GM21381 (cell line): Measurements from ENCODE around the gene PSMB8.
A peak's percentile ranks its signal among the peaks of the same experiment; 100 is the strongest.
"Not testable (repeated sequence)": the region's sequence is repeated elsewhere in the genome, so short reads cannot be mapped to it uniquely, and the experiment has no call there.

Experiments used
- ATAC-seq: cut with Tn5 transposase; IDR thresholded peaks from one replicate; pipeline ENCODE4 v1.9.1; 2021; ENCODE audit warnings: mild to moderate bottlenecking, moderate library complexity; ENCODE audit not compliant: unreplicated experiment

PSMB8 gene

GRCh38 chr6:32838114-32838958 is 5.5 kb downstream of the PSMB8 start, which contains the start of gene TAP2:
Gene TAP2, minus strand, starts transcription at chr6:32838739. Its CDS starts 506 bp downstream, at chr6:32838233.
- ATAC-seq, result peak; percentile 73

- no peak for ATAC-seq
Measured at GRCh38 chr6:32837651-32838113, 6.2 kb downstream of the PSMB8 start.

- no peak for ATAC-seq
Measured at GRCh38 chr6:32836873-32837272, 7.0 kb downstream of the PSMB8 start.

GRCh38 chr6:32835167-32835893 is 8.5 kb downstream of the PSMB8 start:
- ATAC-seq, result no peak

- ATAC-seq, result no peak
Measured at GRCh38 chr6:32833664-32834063, 10.2 kb downstream of the PSMB8 start.

GRCh38 chr6:32832535-32832934 is 11.3 kb downstream of the PSMB8 start:
- ATAC-seq, result no peak

- ATAC-seq, result no peak
Measured at GRCh38 chr6:32830936-32831335, 12.9 kb downstream of the PSMB8 start.

- no peak for ATAC-seq
Measured at GRCh38 chr6:32830017-32830416, 13.8 kb downstream of the PSMB8 start.

- no peak for ATAC-seq
Measured at GRCh38 chr6:32829495-32829894, 14.4 kb downstream of the PSMB8 start.

- ATAC-seq, result no peak
Measured at GRCh38 chr6:32827025-32827424, 16.8 kb downstream of the PSMB8 start.

GRCh38 chr6:32825966-32826365 is 17.9 kb downstream of the PSMB8 start:
- ATAC-seq, result no peak

- ATAC-seq, result no peak
Measured at GRCh38 chr6:32819729-32820128, 24.1 kb downstream of the PSMB8 start.

GRCh38 chr6:32818867-32819266 is 25.0 kb downstream of the PSMB8 start:
- ATAC-seq, result no peak

- peak; percentile 49 for ATAC-seq
Measured at GRCh38 chr6:32816746-32817204, 27.1 kb downstream of the PSMB8 start, which contains the start of gene HLA-DOB. Gene HLA-DOB, minus strand, starts transcription at chr6:32817002. Its CDS starts 51 bp downstream, at chr6:32816951.

- ATAC-seq, result peak; percentile 54
Measured at GRCh38 chr6:32815996-32816395, 27.9 kb downstream of the PSMB8 start.

- no peak for ATAC-seq
Measured at GRCh38 chr6:32815115-32815514, 28.7 kb downstream of the PSMB8 start.

- ATAC-seq, result no peak
Measured at GRCh38 chr6:32814145-32814544, 29.7 kb downstream of the PSMB8 start.

- ATAC-seq, result no peak
Measured at GRCh38 chr6:32809171-32809570, 34.7 kb downstream of the PSMB8 start.

- ATAC-seq, result no peak
Measured at GRCh38 chr6:32807020-32807580, 36.7 kb downstream of the PSMB8 start.

GRCh38 chr6:32805404-32805803 is 38.4 kb downstream of the PSMB8 start:
- not testable (repeated sequence) for ATAC-seq

- no peak for ATAC-seq
Measured at GRCh38 chr6:32803416-32803815, 40.4 kb downstream of the PSMB8 start.
